GM06990 (cell line): ENCODE measurements around the gene CDH22.

Source experiments
- DNase-seq: peaks from one replicate; pipeline ENCODE4 v3.0.0-alpha.2; 2011; ENCODE audit not compliant: insufficient read length; ENCODE audit errors: extremely low read depth
- H3K27me3 ChIP-seq: replicated peaks from 2 replicates; pipeline ENCODE4 v1.6.0; 2011; ENCODE audit warnings: low read length; ENCODE audit not compliant: control insufficient read depth, insufficient read depth
- H3K36me3 ChIP-seq: 2 replicates; pipeline ENCODE4 v1.5.1; 2011; ENCODE audit warnings: low read length; ENCODE audit not compliant: control insufficient read depth, insufficient read depth
- H3K4me3 ChIP-seq: replicated peaks from 2 replicates; pipeline ENCODE4 v1.5.1; 2011; ENCODE audit warnings: low read depth, mild to moderate bottlenecking, control low read depth, low read length
- TF ChIP-seq, protein P1 (sequence below): IDR thresholded peaks from 2 replicates; pipeline ENCODE4 v1.5.1; 2011; ENCODE audit warnings: low read length, control low read depth, mild to moderate bottlenecking, inconsistent platforms; ENCODE audit not compliant: insufficient read depth, poor library complexity, severe bottlenecking

CDH22 gene

DNA sequence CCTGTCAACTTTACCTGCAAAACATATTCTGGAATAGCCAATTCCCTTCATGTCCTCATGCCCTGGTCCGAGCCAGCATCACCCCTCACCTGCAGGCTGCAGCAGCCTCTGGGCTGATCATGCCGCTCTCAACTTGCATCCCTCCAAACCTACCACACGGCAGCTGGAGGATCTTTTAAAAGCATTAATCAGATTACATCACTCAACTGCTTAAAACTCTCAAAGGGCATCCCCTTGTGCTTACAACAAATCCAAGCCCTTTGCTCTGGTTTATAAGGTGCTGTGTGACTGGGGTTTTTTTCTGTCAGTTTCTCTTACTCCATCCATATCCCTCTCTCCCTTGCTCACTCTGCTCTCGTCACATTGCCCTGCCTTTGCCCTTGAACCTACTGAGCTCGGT is 166.2 kb downstream of the CDH22 start:
- no peak overlapping the region for H3K4me3 ChIP-seq
- H3K27me3 ChIP-seq = peaks cover 1% of the 10 kb centered on the region
- no peaks in the 10 kb centered on the region for H3K36me3 ChIP-seq
- no peak for DNase-seq
- TF ChIP-seq, protein P1, sequence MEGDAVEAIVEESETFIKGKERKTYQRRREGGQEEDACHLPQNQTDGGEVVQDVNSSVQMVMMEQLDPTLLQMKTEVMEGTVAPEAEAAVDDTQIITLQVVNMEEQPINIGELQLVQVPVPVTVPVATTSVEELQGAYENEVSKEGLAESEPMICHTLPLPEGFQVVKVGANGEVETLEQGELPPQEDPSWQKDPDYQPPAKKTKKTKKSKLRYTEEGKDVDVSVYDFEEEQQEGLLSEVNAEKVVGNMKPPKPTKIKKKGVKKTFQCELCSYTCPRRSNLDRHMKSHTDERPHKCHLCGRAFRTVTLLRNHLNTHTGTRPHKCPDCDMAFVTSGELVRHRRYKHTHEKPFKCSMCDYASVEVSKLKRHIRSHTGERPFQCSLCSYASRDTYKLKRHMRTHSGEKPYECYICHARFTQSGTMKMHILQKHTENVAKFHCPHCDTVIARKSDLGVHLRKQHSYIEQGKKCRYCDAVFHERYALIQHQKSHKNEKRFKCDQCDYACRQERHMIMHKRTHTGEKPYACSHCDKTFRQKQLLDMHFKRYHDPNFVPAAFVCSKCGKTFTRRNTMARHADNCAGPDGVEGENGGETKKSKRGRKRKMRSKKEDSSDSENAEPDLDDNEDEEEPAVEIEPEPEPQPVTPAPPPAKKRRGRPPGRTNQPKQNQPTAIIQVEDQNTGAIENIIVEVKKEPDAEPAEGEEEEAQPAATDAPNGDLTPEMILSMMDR = no peak

DNA sequence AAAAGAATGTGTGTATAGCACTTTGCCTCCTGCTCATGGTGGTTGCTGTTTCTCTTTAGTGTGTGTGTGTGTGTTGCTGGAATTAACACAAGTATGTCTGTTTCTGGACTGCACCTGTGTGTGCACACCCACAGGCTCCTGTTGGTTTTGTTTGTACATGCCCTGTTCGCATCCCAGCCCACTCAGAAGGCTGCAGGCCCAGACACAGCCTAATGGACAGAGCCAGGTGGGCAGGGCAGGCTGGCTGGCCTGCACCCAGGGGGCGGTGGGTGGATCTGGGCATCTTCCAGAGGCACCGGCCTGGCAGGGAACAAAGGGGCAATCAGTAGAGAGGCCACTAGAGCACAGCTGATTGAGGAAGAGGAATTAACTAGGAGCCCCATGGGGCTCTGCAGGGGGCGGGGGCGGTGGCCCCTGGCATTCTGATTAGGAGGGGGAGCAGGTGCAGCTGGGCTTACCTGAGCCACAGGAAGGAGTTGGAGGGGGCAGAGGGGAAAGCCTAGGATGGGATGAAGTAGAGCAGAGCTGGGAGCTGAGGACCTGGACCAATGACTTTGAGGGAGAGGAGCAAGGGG is 168.3 kb downstream of the CDH22 start:
- Histone ChIP-seq H3K36me3 (no peaks in the 10 kb centered on the region), H3K27me3 (peaks cover 1% of the 10 kb centered on the region), H3K4me3 (no peak overlapping the region)
- DNase-seq = no peak
- TF ChIP-seq, protein P1 = no peak

DNA sequence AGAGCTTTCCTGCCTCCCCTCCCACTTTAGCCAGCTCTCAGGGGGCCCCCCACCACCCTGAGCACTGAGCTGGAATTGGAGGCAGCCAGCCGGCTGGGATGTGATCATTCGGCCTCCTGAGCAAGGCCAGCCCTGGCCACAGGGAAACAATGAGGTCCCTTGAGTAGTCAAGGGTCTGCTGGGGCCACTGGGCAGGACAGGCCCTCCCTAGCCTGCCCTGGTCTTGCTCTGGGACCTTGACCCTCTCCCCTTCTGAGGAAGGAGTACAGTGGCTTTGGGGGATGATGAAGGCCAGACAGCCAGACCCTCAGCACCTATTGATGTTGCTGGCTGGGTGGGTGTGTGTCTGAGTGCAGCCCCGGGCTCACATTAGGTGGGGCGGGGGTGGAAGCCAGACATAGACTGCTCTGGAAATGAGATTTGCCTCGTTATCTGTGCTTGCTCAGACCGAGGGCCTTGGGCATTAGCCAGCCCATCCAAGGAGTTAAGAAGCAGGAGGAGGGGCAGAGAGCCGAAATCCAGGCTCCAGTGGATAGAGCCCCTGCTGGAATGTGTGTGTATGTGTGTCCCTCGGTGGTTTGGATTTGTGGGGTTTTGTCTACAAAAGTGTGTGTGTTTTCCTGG is 168.9 kb downstream of the CDH22 start:
- no peak for DNase-seq
- peaks cover 1% of the 10 kb centered on the region for H3K27me3 ChIP-seq
- H3K4me3 ChIP-seq = no peak overlapping the region
- no peaks in the 10 kb centered on the region for H3K36me3 ChIP-seq
- TF ChIP-seq, protein P1 = no peak

DNA sequence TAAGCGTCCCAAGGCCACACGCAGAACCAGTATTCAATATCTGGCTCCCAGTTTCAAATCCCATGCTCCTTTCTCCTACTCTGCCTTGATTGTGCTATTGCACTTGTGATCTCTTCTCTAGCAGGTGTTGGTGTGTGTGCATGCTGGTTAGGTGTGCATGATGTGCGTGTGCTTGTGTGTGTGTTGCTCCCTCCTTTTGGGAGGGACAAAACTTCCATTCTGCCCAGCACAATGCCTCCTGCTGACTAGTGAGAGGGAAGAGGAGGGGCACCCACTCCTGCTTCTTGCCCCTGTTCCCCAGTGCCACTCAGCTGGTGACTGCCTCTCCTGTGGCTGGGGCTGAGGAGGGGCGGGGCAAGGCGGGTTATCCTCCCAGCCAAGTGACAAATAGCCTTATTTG is 170.5 kb downstream of the CDH22 start:
- no peak for DNase-seq
- Histone ChIP-seq H3K4me3 (no peak overlapping the region), H3K27me3 (peaks cover 1% of the 10 kb centered on the region), H3K36me3 (no peaks in the 10 kb centered on the region)
- TF ChIP-seq, protein P1 = no peak

DNA sequence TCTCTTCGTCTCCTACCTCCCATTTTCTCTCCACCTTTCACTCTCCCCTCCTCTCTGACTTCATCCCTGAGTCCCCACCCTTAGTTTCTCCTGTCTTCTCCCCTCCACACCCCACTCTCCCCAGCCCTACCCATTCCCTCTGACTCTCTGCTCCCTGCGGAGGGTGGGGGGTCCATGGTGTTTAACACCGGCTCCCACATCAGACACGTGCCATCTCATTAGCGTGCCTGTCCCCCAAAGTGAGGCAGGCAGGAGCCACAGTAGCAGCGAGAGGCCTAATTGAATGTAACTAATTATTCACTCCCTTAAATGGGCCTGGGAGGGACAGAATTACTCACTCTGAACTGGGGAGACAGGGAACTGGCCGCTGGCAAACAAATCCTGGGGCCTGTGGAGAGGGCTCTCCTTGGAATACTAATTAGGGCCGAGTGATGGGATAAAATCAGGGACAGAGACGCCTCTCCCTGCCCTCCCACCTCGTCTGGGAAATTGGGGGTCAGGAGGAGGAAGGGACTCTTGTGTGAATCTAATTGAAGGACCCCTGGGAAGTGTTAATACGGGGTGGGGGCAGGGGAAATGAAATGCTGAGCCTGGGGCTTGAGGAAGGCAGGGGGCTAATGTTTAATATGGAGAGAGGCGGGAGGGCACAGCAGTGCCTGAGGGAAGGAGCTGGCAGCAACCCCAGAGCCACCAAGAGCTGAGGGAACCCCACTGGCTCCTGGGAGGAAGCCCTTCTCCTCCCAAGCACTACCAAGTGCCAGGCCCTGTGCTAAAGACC is 172.3 kb downstream of the CDH22 start:
- TF ChIP-seq, protein P1 = no peak
- Histone ChIP-seq H3K27me3 (peaks cover under 1% of the 10 kb centered on the region), H3K36me3 (no peaks in the 10 kb centered on the region), H3K4me3 (no peak overlapping the region)
- no peak for DNase-seq
